ENCODE measurements around the gene IDUA.
"Not testable (repeated sequence)": the region's sequence is repeated elsewhere in the genome, so short reads cannot be mapped to it uniquely, and the experiment has no call there.

IDUA gene

GRCh38 chr4:986879-987623 is at the start of gene IDUA:
Gene IDUA, plus strand, starts transcription at chr4:987044. Its CDS starts 41 bp downstream, at chr4:987085.
- peak; percentile 64 to 80 (median 70) for DNase-seq (ENCODE audit: low read depth in 2 of 3, low spot score in 1 of 3)

DNA sequence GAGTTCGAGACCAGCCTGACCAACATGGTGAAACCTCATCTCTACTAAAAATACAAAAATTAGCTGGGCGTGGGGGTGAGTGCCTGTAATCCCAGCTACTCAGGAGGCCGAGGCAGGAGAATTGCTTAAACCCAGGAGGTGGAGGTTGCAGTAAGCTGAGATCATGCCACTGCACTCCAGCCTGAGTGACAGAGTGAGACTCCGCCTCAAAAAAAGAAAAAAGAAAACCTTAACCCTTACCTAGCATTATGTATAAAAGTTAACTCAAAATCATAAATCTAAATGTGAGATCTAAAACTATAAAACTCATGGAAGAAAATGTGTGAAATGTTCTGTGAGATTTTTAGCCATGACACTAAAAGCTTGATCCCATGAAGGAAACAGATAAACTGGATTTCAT is 47.3 kb upstream of the IDUA start:
- DNase-seq (ENCODE audit: low read depth in 2 of 3, low spot score in 1 of 3) = not testable (repeated sequence)

DNA sequence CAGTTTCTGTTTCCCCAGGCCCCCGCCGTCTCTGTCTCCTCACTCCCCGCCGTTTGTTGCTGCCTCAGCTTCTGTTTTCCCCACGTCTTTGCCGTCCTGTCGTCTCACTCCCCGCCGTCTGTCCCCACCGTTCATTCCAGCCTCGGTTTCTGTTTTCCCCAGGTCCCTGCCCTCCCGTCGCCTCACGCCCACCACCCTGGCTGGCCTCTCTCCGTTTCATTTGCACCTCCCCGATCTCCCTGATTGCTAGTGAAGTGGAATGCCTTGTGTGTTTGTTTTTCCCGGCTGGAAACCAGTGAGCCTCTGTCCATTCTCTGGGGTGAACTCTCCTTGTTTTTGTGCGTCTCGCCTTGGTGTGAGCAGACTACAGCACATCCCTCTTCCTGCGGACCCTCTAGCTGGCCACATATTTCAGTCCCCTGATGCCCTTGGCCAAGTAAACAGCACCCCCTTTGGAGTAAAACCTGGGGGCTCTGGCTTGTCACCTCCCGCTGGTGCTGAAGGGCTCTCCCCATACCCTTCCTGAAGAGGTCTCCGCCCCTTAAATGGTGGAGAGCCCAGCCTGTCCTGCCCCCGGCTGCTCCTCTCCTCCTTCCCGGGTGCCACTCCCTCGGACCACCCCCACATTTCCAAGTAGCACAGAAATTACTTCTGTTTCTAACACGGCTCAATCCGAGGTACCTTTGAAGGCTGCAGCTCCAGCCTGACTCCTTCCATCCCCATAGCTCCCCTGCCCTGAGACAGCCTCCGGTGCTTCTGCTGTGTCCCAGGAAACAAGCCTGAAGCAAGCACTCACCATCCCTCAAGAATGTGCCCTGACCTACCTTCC is 41.4 kb upstream of the IDUA start:
- no peak for DNase-seq (ENCODE audit: low read depth in 2 of 3, low spot score in 1 of 3)

DNA sequence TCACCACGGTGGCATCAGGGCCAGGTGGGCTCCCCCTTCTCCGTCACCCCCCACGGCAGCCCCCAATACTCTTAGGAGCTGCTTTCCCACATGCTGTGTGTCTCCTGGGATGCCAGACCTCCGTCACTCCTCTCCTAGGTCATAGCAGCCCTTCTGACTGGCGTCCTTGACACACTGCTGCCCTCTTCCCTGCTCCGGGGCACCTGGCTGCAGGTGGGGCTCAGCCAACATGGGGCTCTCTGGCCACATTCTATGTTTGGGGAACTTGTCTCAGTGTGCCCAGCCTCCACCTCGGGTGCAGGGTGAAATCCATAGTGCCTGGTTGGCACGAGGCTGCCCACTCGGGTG is 40.8 kb upstream of the IDUA start:
- no peak for DNase-seq (ENCODE audit: low read depth in 2 of 3, low spot score in 1 of 3)

DNA sequence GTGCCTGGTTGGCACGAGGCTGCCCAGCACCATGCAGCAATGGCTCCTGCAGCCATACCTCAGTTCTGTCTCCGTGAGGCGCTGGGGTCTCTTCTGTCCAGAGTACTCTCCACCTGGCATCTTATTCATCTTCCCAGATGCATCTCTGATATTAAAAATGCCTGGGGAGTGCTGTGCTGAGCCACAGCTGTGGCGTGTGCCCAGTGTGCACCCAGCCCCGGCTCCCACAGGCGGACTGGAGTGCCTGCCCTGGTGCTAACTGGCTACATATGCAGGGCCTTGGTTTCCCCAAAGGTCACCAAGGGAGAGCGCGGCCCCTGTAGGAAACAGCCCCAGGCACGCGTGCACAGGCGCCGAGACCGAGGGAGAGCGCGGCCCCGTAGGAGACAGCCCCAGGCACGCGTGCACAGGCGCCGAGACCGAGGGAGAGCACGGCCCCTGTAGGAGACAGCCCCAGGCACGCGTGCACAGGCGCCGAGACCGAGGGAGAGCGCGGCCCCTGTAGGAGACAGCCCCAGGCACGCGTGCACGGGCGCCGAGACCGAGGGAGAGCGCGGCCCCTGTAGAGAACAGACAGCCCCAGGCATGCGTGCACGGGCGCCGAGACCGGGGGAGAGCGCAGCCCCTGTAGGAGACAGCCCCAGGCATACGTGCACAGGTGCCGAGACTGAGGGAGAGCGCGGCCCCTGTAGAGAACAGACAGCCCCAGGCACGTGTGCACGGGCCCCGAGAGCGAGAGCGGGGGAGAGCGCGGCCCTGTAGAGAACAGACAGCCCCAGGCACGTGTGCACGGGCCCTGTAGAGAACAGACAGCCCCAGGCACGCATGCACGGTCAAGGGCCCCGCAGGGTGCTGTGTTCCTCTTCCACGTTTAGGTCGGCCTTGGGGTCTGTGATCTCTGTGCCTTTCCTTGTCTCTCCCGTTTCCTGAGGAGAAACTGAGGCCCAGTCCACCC is 40.0 kb upstream of the IDUA start:
- DNase-seq (ENCODE audit: low read depth in 2 of 3, low spot score in 1 of 3) = no peak

DNA sequence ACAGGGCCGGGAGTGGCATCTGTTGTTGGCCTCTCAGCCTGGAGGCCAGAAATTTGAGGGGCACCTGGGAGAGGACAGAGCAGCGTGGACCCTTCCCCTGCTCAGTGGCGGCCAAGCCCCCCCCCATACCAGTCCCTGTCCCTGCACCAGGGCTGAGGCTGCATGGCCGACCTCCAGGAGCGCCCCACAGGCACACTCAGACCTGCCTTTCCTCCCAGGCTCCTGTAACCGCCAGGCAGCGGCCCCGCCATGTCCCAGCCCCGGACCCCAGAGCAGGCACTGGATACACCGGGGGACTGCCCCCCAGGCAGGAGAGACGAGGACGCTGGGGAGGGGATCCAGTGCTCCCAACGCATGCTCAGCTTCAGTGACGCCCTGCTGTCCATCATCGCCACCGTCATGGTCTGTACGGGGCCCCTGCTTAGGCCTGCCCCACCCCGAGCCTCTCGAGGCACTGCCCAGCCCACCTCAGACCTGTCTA is 39.3 kb upstream of the IDUA start:
- DNase-seq (ENCODE audit: low read depth in 2 of 3, low spot score in 1 of 3) = no peak

GRCh38 chr4:948101-948935 is 38.5 kb upstream of the IDUA start:
- DNase-seq (ENCODE audit: low read depth in 2 of 3, low spot score in 1 of 3) = no peak

DNA sequence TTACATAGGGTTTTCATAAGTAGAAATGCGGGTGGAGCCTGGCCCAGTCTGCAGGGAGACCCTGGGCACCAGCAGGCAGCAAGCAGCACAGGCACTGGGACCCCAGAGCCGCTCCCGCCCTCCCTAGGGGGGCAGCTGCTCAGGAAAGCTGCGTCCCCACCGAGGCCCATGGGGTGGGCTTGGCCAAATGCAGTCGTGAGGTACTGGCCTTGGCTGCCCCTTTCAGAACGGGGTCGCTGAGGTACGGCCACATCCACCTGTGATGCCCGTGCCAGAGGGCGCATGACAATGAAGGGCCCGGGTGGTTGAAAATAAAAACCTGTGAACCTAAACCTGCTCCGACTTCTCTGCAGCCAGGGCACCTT is 37.9 kb upstream of the IDUA start:
- DNase-seq (ENCODE audit: low read depth in 2 of 3, low spot score in 1 of 3) = no peak

GRCh38 chr4:949656-950055 is 37.2 kb upstream of the IDUA start:
- no peak for DNase-seq (ENCODE audit: low read depth in 2 of 3, low spot score in 1 of 3)

- DNase-seq (ENCODE audit: low read depth in 2 of 3, low spot score in 1 of 3) = no peak
These were observed 36.5 kb upstream of the IDUA start for GRCh38 chr4:950136-951020.

DNA sequence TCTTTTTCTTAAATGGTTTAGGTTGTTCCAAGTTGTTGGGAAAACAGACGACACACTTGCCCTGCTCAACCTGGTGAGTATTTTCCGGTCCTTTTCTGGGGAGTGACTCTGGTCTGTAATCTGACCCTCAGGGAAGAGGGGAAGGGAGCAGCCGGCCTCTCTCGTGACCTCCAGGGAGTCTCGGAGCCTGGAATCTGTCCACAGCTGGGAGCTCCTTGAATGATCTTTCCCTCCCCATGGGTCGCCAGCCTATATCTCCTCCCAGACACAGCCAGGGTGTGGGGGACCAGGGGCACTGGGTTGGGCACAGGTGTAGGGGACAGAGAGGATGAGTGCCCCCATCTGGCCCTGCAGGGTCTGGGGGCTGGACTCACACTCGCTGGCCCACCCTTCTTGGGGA is 35.7 kb upstream of the IDUA start:
- DNase-seq (ENCODE audit: low read depth in 2 of 3, low spot score in 1 of 3) = no peak

- DNase-seq (ENCODE audit: low read depth in 2 of 3, low spot score in 1 of 3) = no peak
These were observed 35.0 kb upstream of the IDUA start for GRCh38 chr4:951594-952468.

DNA sequence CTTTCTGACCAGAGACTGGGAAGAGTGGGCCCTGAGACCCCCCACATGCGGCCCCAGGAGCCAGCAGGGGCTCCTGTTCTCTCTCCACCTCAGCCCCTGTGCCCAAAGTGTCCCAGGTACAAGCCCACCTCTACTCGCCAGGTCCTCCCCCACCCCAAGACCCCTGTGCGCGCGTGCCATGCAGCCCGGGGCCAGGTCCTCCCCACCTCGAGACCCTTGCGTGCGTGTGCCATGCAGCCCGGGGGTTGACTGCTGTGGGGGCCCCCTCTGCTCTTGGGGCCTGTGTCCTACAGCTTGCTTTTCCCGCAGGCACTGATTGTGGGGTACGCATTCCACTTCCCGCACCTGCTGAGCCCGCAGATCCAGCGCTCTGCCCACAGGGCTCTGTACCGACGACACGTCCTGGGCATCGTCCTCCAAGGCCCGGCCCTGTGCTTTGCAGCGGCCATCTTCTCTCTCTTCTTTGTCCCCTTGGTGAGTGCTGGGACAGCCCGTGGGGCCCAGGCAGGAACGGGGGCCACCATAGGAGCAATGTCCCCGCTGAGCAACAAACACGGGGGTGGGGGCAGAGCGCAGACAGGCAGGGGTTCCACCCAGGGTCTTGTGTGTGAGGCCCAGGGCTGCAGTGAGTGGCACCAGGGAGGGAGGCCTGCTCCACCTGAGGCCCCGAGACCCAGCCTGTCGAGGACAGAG is 33.8 kb upstream of the IDUA start:
- DNase-seq (ENCODE audit: low read depth in 2 of 3, low spot score in 1 of 3) = no peak

- DNase-seq (ENCODE audit: low read depth in 2 of 3, low spot score in 1 of 3) = no peak
These were observed 33.3 kb upstream of the IDUA start for GRCh38 chr4:953574-953915.

DNA sequence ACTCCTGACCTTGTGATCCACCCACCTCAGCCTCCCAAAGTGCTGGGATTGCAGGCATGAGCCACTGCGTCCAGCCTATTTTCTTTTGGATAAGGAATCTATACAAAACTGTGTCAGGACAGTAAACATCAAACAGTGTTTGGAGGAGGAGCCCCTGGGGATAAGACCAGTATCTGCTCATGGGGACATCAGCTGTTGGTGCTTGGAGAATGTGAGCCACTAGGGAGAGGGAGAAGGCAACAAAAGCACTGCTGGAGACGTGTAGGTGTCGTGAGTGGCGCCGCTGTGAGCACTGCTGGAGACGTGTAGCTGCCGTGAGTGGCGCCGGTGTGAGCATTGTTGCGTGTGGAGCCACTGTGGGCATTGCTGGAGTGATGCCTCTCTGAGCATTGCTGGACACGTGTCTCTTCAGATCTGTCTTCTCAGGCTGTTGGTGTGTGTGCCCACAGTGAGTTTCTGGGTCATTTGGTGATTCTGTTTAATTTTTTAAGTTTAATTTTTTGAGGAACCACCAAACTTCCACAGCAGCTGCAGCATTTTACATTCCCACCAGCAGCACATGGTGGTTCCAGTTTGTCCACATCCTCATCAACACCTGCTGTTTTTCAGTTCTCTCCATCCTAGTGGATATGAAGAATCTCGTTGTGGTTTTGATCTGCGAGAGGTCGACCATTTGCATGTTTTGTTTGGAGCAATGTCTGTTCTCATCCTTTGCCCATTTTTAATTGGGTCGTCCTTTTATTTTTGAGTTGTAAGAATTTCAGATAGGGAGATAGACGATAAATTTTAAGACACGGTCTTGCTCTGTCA is 32.4 kb upstream of the IDUA start:
- no peak for DNase-seq (ENCODE audit: low read depth in 2 of 3, low spot score in 1 of 3)

DNA sequence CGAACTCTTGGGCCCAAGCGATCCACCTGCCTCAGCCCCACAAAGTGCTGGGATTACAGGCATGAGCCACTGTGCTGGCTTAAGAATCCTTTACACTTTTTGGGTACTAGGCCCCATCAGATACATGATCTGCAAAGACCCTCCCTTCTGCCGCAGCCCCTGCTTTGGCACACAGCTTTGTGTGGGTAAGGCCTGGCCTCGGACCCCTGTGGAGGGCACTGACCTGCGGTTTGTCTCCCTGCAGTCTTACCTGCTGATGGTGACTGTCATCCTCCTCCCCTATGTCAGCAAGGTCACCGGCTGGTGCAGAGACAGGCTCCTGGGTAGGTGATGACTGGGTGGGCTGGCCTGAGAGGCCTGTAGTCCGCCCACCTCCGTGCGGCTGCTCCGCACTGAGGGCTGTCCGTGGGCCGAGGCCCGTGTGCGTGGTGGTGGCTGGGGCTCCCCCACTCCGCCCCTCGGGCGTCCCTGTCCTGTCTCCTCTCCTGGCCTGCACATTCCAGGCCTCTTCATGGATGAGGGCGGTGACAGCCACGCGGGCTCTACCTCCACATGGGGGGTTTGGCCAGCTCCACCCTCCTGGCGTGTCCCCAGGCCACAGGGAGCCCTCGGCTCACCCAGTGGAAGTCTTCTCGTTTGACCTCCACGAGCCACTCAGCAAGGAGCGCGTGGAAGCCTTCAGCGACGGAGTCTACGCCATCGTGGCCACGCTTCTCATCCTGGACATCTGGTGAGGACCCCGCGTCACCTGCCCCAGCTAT is 31.5 kb upstream of the IDUA start:
- no peak for DNase-seq (ENCODE audit: low read depth in 2 of 3, low spot score in 1 of 3)

Data from stimulated activated CD4-positive, alpha-beta T cell treated with anti-CD3 and anti-CD28 coated beads, Interleukin-12 subunit alpha, Interleukin-12 subunit beta, amount 100 ng/mL, for 48 hours (primary cell).